B cell (primary cell): Measurements from ENCODE around the gene TCF7. TPM values are rescaled to one million over a fixed set of nuclear protein-coding genes. Genes with fewer than 3 reads are reported as not detected.
A peak's percentile ranks its signal among the peaks of the same experiment; 100 is the strongest.

ENCODE experiments used
- ATAC-seq: fragments of 200-7000 bp; cut with Tn5 transposase; one replicate; pipeline ENCODE4 v1.10.0; 2021; ENCODE audit warnings: low read depth, mild to moderate bottlenecking, moderate number of reproducible peaks, moderate library complexity
- CTCF ChIA-PET: fragments of 350-600 bp; sonication (Branson Sonifier 250); formaldehyde crosslinking; loops from one replicate; lab custom pipeline; 2021; ENCODE audit warnings: antibody characterized with exemption, inconsistent platforms; lab: Charles Lee
- POLR2A ChIA-PET: fragments of 350-600 bp; sonication (Branson Sonifier 250); formaldehyde crosslinking; loops from one replicate; lab custom pipeline; 2021; ENCODE audit warnings: antibody characterized with exemption; lab: Charles Lee
- DNase-seq: peaks from one replicate; pipeline ENCODE4 v3.0.0; 2013
- H2AFZ ChIP-seq: 2 replicates; pipeline ENCODE4 v1.6.1; 2012; ENCODE audit warnings: mild to moderate bottlenecking, low read depth, low read length; ENCODE audit not compliant: insufficient read depth, poor library complexity, severe bottlenecking
- H3K27ac ChIP-seq, 2 donors: 1 replicate in 1 of 2; 2 replicates in 1 of 2; pipeline ENCODE4 v1.5.1; 2012 to 2013; ENCODE audit warnings: low read length in 2 of 2, mild to moderate bottlenecking in 2 of 2, moderate library complexity in 1 of 2
- H3K27me3 ChIP-seq, 4 experiments: fragments of 200-600 bp in 1 of 4; sonication (generic) in 1 of 4; replicated peaks in 1 of 4; 1 replicate in 2 of 4; 2 replicates in 2 of 4; pipeline versions ENCODE4 v1.6.1 to v1.7.0; 2013 to 2016; ENCODE audit warnings: low read length in 3 of 4, mild to moderate bottlenecking in 2 of 4, mixed read lengths in 1 of 4, moderate library complexity in 1 of 4; ENCODE audit not compliant: insufficient read depth in 4 of 4, control insufficient read depth in 3 of 4; ENCODE audit errors: control extremely low read depth in 1 of 4
- H3K36me3 ChIP-seq, 2 experiments: replicated peaks in 1 of 2; 1 replicate in 1 of 2; 2 replicates in 1 of 2; pipeline versions ENCODE4 v1.6.1 to v1.7.1; 2013; ENCODE audit warnings: low read length in 1 of 2; ENCODE audit not compliant: insufficient read depth in 2 of 2, control insufficient read depth in 1 of 2; ENCODE audit errors: control extremely low read depth in 1 of 2, extremely low read depth in 1 of 2
- H3K4me1 ChIP-seq, 2 donors: fragments of 200-600 bp in 1 of 2; sonication (generic) in 1 of 2; 1 replicate in 1 of 2; 2 replicates in 1 of 2; pipeline versions ENCODE4 v1.5.1 to v1.6.1; 2013 to 2017; ENCODE audit warnings: low read length in 2 of 2; ENCODE audit not compliant: control insufficient read depth in 2 of 2, insufficient read depth in 2 of 2
- H3K4me2 ChIP-seq: replicated peaks from 2 replicates; pipeline ENCODE3; 2012; ENCODE audit warnings: mild to moderate bottlenecking, low read depth, low read length; ENCODE audit not compliant: poor library complexity, severe bottlenecking
- H3K4me3 ChIP-seq, 5 experiments: fragments of 200-600 bp in 1 of 5; sonication (generic) in 1 of 5; 1 replicate in 3 of 5; 2 replicates in 2 of 5; pipeline versions ENCODE4 v1.5.1 to v1.7.0; 2011 to 2016; ENCODE audit warnings: low read length in 4 of 5, mild to moderate bottlenecking in 4 of 5, low read depth in 2 of 5, control low read depth in 1 of 5, moderate library complexity in 1 of 5; ENCODE audit not compliant: insufficient read depth in 1 of 5; ENCODE audit errors: control extremely low read depth in 1 of 5, extremely low read depth in 1 of 5
- H3K79me2 ChIP-seq: fragments of 200-600 bp; sonication (generic); one replicate; pipeline ENCODE4 v1.6.0; 2016; ENCODE audit warnings: low read length; ENCODE audit not compliant: control insufficient read depth, insufficient read depth
- H3K9ac ChIP-seq: fragments of 200-600 bp; sonication (generic); 2 replicates; pipeline ENCODE4 v1.6.1; 2017; ENCODE audit warnings: mild to moderate bottlenecking, low read length, moderate library complexity
- H3K9me3 ChIP-seq, 3 donors: one replicate each; pipeline versions ENCODE4 v1.6.1 to v1.7.1; 2013; ENCODE audit warnings: low read length in 2 of 3; ENCODE audit not compliant: control insufficient read depth in 2 of 3, insufficient read depth in 1 of 3; ENCODE audit errors: control extremely low read depth in 1 of 3
- H4K20me1 ChIP-seq: 2 replicates; pipeline ENCODE4 v1.6.0; 2012; ENCODE audit warnings: mild to moderate bottlenecking, low read length; ENCODE audit not compliant: insufficient read depth, control insufficient read depth, poor library complexity, severe bottlenecking
- H3K27ac Mint-ChIP-seq: one replicate; pipeline ENCODE4 v1.8.0; 2021; ENCODE audit warnings: mixed read lengths
- H3K27me3 Mint-ChIP-seq: one replicate; pipeline ENCODE4 v1.8.0; 2021; ENCODE audit warnings: mixed read lengths
- H3K4me1 Mint-ChIP-seq: one replicate; pipeline ENCODE4 v1.8.0; 2021; ENCODE audit warnings: mixed read lengths
- H3K4me3 Mint-ChIP-seq: one replicate; pipeline ENCODE4 v1.8.0; 2021; ENCODE audit warnings: mixed read lengths
- H3K9me3 Mint-ChIP-seq: one replicate; pipeline ENCODE4 v1.8.0; 2022; ENCODE audit warnings: mixed read lengths; ENCODE audit not compliant: insufficient read depth
- CTCF ChIP-seq: fragments of 200-600 bp; IDR thresholded peaks from one replicate; pipeline ENCODE4 v1.8.0; 2022; ENCODE audit warnings: antibody characterized with exemption, mild to moderate bottlenecking
- EZH2 ChIP-seq: IDR thresholded peaks from 2 replicates; pipeline ENCODE4 v1.6.1; 2012; ENCODE audit warnings: borderline replicate concordance, low read depth, mild to moderate bottlenecking, moderate library complexity, low read length; ENCODE audit not compliant: insufficient read depth, poor library complexity, severe bottlenecking
- WGBS: methylation state at CpG from one replicate; pipeline ENCODE4 v1.1.5; 2013; ENCODE audit warnings: missing lambda C conversion rate; ENCODE audit not compliant: insufficient coverage; 5-methylcytosine and 5-hydroxymethylcytosine counted together
- intact Hi-C: fragments of 100-400 bp; cut with micrococcal nuclease; formaldehyde crosslinking; loops from one replicate; pipeline ENCODE4 v1.10.0; 2022
- polyA plus RNA-seq: library from polyadenylated mRNA; depleted of rRNA; stranded (reverse); fragments of >200 nt; gene quantifications from 2 replicates; pipeline ENCODE4 v1.2.3, GENCODE V29; 2012
- total RNA-seq, 2 donors: library from RNA; stranded (reverse); fragments of 120-200 nt in 1 of 2; gene quantifications; 1 replicate in 1 of 2; 2 replicates in 1 of 2; pipeline versions ENCODE4 v1.2.3 to v1.2.4, GENCODE V29; 2013 to 2022

Gene TCF7
- total and polyA plus RNA-seq, 2 donors (not counting 1 experiment from before 2014, with no cell fraction given): 26.8 to 61.1 TPM

- Mint-ChIP-seq H3K27me3 (no peaks in the 10 kb centered on the region), H3K9me3 (no peaks in the 10 kb centered on the region), H3K4me3 (peak overlapping the region; percentile 34), H3K4me1 (peaks cover 46% of the 10 kb centered on the region), H3K27ac (peak overlapping the region; percentile 96)
- Histone ChIP-seq H3K4me2 (peak overlapping the region; percentile 57), H2AFZ (peak overlapping the region; percentile 46), H3K79me2 (no peaks in the 10 kb centered on the region), H3K27ac (peak overlapping the region; percentile 76 to 88), H3K9me3 (no peaks in the 10 kb centered on the region), H3K9ac (peak overlapping the region; percentile 20), H3K4me3 (no peak overlapping the region), H3K27me3 (no peaks in the 10 kb centered on the region), H3K4me1 (peaks cover 31 to 47% of the 10 kb centered on the region in 2 donors), H4K20me1 (no peaks in the 10 kb centered on the region), H3K36me3 (no peaks in the 10 kb centered on the region)
- TF ChIP-seq CTCF (peak; percentile 86), EZH2 (no peak)
- ChIA-PET CTCF (interaction anchor here (0.5 to 8.1 kb wide), 19 partner anchors 9 to 643 kb away, joined by 3 to 149 read pairs (median 5); partner anchors contain the start of gene TCF7), POLR2A (interaction anchor here (0.6 to 2.3 kb wide), 4 partner anchors 39 to 1075 kb away, joined by 3 to 16 read pairs (median 5); no protein-coding TSS in a partner anchor)
- peak; percentile 82 for DNase-seq
- ATAC-seq: peak; percentile 53
- WGBS: 42% methylated on average over 9 of the region's 20 CpGs
- intact Hi-C loops: loop anchor here (1.0 kb wide), 1 partner anchor 43 kb away; no protein-coding TSS in a partner anchor
These were observed 12.6 kb upstream of the TCF7 start for GRCh38 chr5:134101686-134102439.

- Histone ChIP-seq H3K36me3 (no peaks in the 10 kb centered on the region), H2AFZ (no peak overlapping the region), H3K4me3 (no peak overlapping the region), H3K27me3 (no peaks in the 10 kb centered on the region), H3K9ac (no peak overlapping the region), H3K4me1 (peaks cover 31 to 47% of the 10 kb centered on the region in 2 donors), H3K4me2 (no peak overlapping the region), H4K20me1 (no peaks in the 10 kb centered on the region), H3K9me3 (no peaks in the 10 kb centered on the region), H3K79me2 (no peaks in the 10 kb centered on the region), H3K27ac (no peak overlapping the region)
- ChIA-PET CTCF (interaction anchor here (1.0 to 8.1 kb wide), 3 partner anchors 9 to 62 kb away, joined by 3 to 149 read pairs (median 84); partner anchors contain the start of gene TCF7), POLR2A (interaction anchor here (0.8 kb wide), 1 partner anchor 37 kb away, joined by 3 read pairs; no protein-coding TSS in a partner anchor)
- intact Hi-C loops: no loop called here
- TF ChIP-seq CTCF (no peak), EZH2 (no peak)
- peak; percentile 16 for DNase-seq
- H3K4me1 Mint-ChIP-seq: peaks cover 46% of the 10 kb centered on the region
- no peaks in the 10 kb centered on the region for H3K27me3 Mint-ChIP-seq
- H3K27ac Mint-ChIP-seq: peak overlapping the region; percentile 61
- H3K4me3 Mint-ChIP-seq: no peak overlapping the region
- H3K9me3 Mint-ChIP-seq: no peaks in the 10 kb centered on the region
- no peak for ATAC-seq
- WGBS: 90% methylated on average over 9 of the region's 9 CpGs
These were observed 11.1 kb upstream of the TCF7 start for GRCh38 chr5:134103397-134103796.
